PC-3 (cell line): ENCODE results near the gene PTPN3. TPM values are rescaled to one million over a fixed set of nuclear protein-coding genes. Genes with fewer than 3 reads are reported as not detected.

ENCODE experiments used
- ATAC-seq: fragments of 200-7000 bp; cut with Tn5 transposase; 2 replicates; pipeline ENCODE4 v1.9.1; 2020; ENCODE audit warnings: mild to moderate bottlenecking, moderate library complexity
- BruUV-seq: library from RNA; stranded (reverse); fragments of 400-500 nt; replicated peaks from 2 replicates; lab custom pipeline; 2021; lab: Mats Ljungman, UMichigan
- CTCF ChIA-PET: fragments of 300-600 bp; sonication (Branson Sonifier 250); formaldehyde crosslinking; loops from one replicate; lab custom pipeline; 2022; ENCODE audit warnings: antibody characterized with exemption; lab: Charles Lee
- POLR2A ChIA-PET: fragments of 300-600 bp; sonication (Branson Sonifier 250); formaldehyde crosslinking; loops from one replicate; lab custom pipeline; 2022; ENCODE audit warnings: antibody characterized with exemption; ENCODE audit not compliant: unreplicated experiment; lab: Charles Lee
- DNase-seq: peaks from one replicate; pipeline ENCODE4 v3.0.0-alpha.2; 2015
- H2AFZ ChIP-seq: fragments of 300-600 bp; sonication (generic); 2 replicates; pipeline ENCODE4 v1.6.0; 2016; ENCODE audit warnings: antibody characterized with exemption, low read length
- H3F3A ChIP-seq: fragments of 300-600 bp; sonication (generic); one replicate; pipeline ENCODE4 v1.6.0; 2017; ENCODE audit warnings: antibody characterized with exemption, low read length, control low read depth, mild to moderate bottlenecking; ENCODE audit not compliant: unreplicated experiment
- H3K27ac ChIP-seq: fragments of 300-600 bp; sonication (generic); 2 replicates; pipeline ENCODE4 v1.5.1; 2016; ENCODE audit warnings: mild to moderate bottlenecking, low read length
- H3K27me3 ChIP-seq: fragments of 300-600 bp; sonication (generic); 2 replicates; pipeline ENCODE4 v1.6.1; 2016; ENCODE audit warnings: low read length, mixed read lengths
- H3K36me3 ChIP-seq: fragments of 300-600 bp; sonication (generic); 2 replicates; pipeline ENCODE4 v1.6.1; 2016; ENCODE audit warnings: low read depth, mixed run types, low read length, mixed read lengths
- H3K4me1 ChIP-seq: fragments of 300-600 bp; sonication (generic); 2 replicates; pipeline ENCODE4 v1.5.1; 2016; ENCODE audit warnings: low read length; ENCODE audit not compliant: insufficient read depth
- H3K4me2 ChIP-seq: fragments of 300-600 bp; sonication (generic); 2 replicates; pipeline ENCODE4 v1.6.0; 2016; ENCODE audit warnings: low read length
- H3K4me3 ChIP-seq: fragments of 300-600 bp; sonication (generic); 2 replicates; pipeline ENCODE4 v1.5.1; 2016; ENCODE audit warnings: mild to moderate bottlenecking, low read length, mixed read lengths
- H3K79me2 ChIP-seq: fragments of 300-600 bp; sonication (generic); 2 replicates; pipeline ENCODE4 v1.6.1; 2017; ENCODE audit warnings: low read length, mixed read lengths
- H3K9ac ChIP-seq: fragments of 300-600 bp; sonication (generic); 2 replicates; pipeline ENCODE4 v1.6.0; 2016; ENCODE audit warnings: mild to moderate bottlenecking, low read length
- H3K9me2 ChIP-seq: fragments of 300-600 bp; sonication (generic); replicated peaks from 2 replicates; pipeline ENCODE4 v1.6.1; 2016; ENCODE audit warnings: mixed run types, low read length, mixed read lengths
- H3K9me3 ChIP-seq: fragments of 300-600 bp; sonication (generic); 2 replicates; pipeline ENCODE4 v1.6.1; 2016; ENCODE audit warnings: low read length, mixed read lengths
- H4K20me1 ChIP-seq: fragments of 300-600 bp; sonication (generic); 2 replicates; pipeline ENCODE4 v1.6.1; 2016; ENCODE audit warnings: low read length, mixed read lengths
- CTCF ChIP-seq: fragments of 300-600 bp; sonication (generic); conservative IDR thresholded peaks from 2 replicates; pipeline ENCODE4 v1.5.1; 2017; ENCODE audit warnings: antibody characterized with exemption, low read depth, mild to moderate bottlenecking, low read length
- EZH2 ChIP-seq: fragments of 300-600 bp; sonication (generic); IDR thresholded peaks from one replicate; pipeline ENCODE4 v1.6.1; 2017; ENCODE audit warnings: antibody characterized with exemption, mild to moderate bottlenecking, low read length; ENCODE audit not compliant: unreplicated experiment
- EZH2phosphoT487 ChIP-seq: fragments of 300-600 bp; sonication (generic); IDR thresholded peaks from 2 replicates; pipeline ENCODE4 v1.6.1; 2018; ENCODE audit warnings: mild to moderate bottlenecking, antibody characterized with exemption, low read length, borderline replicate concordance
- intact Hi-C: fragments of 100-400 bp; cut with micrococcal nuclease; formaldehyde crosslinking; loops from 2 replicates; pipeline ENCODE4 v1.9.0; 2023
- total RNA-seq: library from RNA; depleted of rRNA; stranded (reverse); fragments of >200 nt; gene quantifications from 2 replicates; pipeline ENCODE4 v1.2.3, GENCODE V29; 2014

The PTPN3 gene
- total RNA-seq, 1 experiment from 2014 or later, result 8.4 TPM

GRCh38 chr9:109499631-109500410 is 1.7 kb upstream of the PTPN3 start:
- POLR2A ChIA-PET, result interaction anchor here (0.6 kb wide), 1 partner anchor 22 kb away, joined by 3 read pairs; no protein-coding TSS in a partner anchor

DNA sequence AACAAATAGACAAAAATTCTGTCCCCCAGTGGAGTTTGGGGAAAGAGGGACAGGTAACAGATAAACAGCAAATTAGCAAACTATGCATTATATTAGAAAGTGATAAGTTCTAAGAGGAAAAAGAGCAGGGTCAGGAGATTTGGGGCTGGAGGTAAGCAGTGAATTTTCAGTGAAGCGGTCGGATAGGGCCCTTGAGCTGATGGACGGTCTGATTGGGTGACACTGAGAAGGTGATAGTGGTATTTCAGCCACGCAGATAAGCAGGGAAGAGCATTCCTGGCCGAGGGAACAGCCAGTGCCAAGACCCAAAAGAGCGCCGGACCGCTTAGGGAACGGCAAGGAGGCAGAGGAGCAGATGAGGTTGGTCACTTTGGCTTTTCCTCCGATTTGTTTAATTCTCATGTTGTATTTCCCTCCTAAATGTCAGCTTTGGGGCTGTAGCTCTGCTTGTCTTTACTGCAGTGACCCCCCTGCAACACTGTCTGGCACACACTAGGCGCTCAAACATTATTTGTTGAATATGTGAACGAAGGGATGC is 1.1 kb upstream of the PTPN3 start:
- Histone ChIP-seq H3K79me2 (peaks cover 34% of the 10 kb centered on the region), H3K9ac (peak overlapping the region; percentile 35; the same call in 1 of the 2 replicates), H3K4me1 (peaks cover 28% of the 10 kb centered on the region), H3K27me3 (no peaks in the 10 kb centered on the region), H3K27ac (no peak overlapping the region), H3K36me3 (no peaks in the 10 kb centered on the region), H3K9me3 (no peaks in the 10 kb centered on the region), H2AFZ (peak overlapping the region; percentile 99), H3K9me2 (no peaks in the 10 kb centered on the region), H3F3A (no peaks in the 10 kb centered on the region), H4K20me1 (no peaks in the 10 kb centered on the region), H3K4me3 (peak overlapping the region; percentile 70), H3K4me2 (peak overlapping the region; percentile 96)
- ATAC-seq, result peak; percentile 3; the same call in 1 of the 2 replicates
- CTCF ChIA-PET, result no interaction called here
- POLR2A ChIA-PET, result interaction anchor here (0.6 kb wide), 1 partner anchor 21 kb away, joined by 3 read pairs; no protein-coding TSS in a partner anchor
- TF ChIP-seq EZH2 (no peak), CTCF (no peak), EZH2phosphoT487 (no peak)
- BruUV-seq, result no TSS peak
- intact Hi-C loops, result no loop called here
- no peak for DNase-seq

More at GRCh38 chr9:109499631-109500410, 1.7 kb upstream of the PTPN3 start:
- Histone ChIP-seq H3K27me3 (no peaks in the 10 kb centered on the region), H3K4me2 (peak overlapping the region; percentile 96), H2AFZ (peak overlapping the region; percentile 99), H3K27ac (no peak overlapping the region), H3K9ac (peak overlapping the region; percentile 54), H3K9me2 (no peaks in the 10 kb centered on the region), H3K79me2 (peaks cover 28% of the 10 kb centered on the region), H3K36me3 (no peaks in the 10 kb centered on the region), H3K9me3 (no peaks in the 10 kb centered on the region), H4K20me1 (no peaks in the 10 kb centered on the region), H3F3A (no peaks in the 10 kb centered on the region), H3K4me3 (peak overlapping the region; percentile 70), H3K4me1 (peaks cover 28% of the 10 kb centered on the region)
- ATAC-seq, result peak; percentile 84
- intact Hi-C loops, result no loop called here
- CTCF ChIA-PET, result no interaction called here
- peak; percentile 64 for DNase-seq
- TF ChIP-seq EZH2phosphoT487 (no peak), EZH2 (no peak), CTCF (no peak)
- TSS peak; percentile 67 for BruUV-seq
